H1 (cell line): ENCODE measurements around the gene OR12D1. TPM values are rescaled to one million over a fixed set of nuclear protein-coding genes. Genes with fewer than 3 reads are reported as not detected.

ENCODE experiments used
- CTCF ChIA-PET: fragments of 300-600 bp; sonication (Branson Sonifier 250); formaldehyde crosslinking; loops from one replicate; lab custom pipeline; 2021; ENCODE audit not compliant: partially characterized antibody; lab: Charles Lee
- POLR2A ChIA-PET: fragments of 300-600 bp; sonication (Branson Sonifier 250); formaldehyde crosslinking; loops from one replicate; lab custom pipeline; 2021; ENCODE audit warnings: inconsistent platforms; ENCODE audit not compliant: partially characterized antibody; lab: Charles Lee
- DNase-seq, 2 experiments: peaks; one replicate each; pipeline versions ENCODE4 v3.0.0 to v3.0.0-alpha.2; 2010 to 2022; ENCODE audit warnings: low spot score in 2 of 2, low read depth in 1 of 2, mixed read lengths in 1 of 2
- FAIRE-seq: peaks from 2 replicates; lab custom pipeline; 2011; peaks lifted over from hg19 to GRCh38; lab: Jason Lieb, UNC
- H2AFZ ChIP-seq: 2 replicates; pipeline ENCODE4 v1.8.1; 2012; ENCODE audit warnings: low read length, inconsistent platforms
- H2AK5ac ChIP-seq: 2 replicates; pipeline ENCODE4 v1.6.1; 2013; ENCODE audit warnings: low read depth, low read length
- H2BK120ac ChIP-seq: replicated peaks from 2 replicates; pipeline ENCODE3; 2013; ENCODE audit warnings: low read depth, low read length, inconsistent platforms
- H2BK12ac ChIP-seq: 2 replicates; pipeline ENCODE4 v1.6.1; 2013; ENCODE audit warnings: low read depth, low read length
- H2BK15ac ChIP-seq: 2 replicates; pipeline ENCODE4 v1.6.1; 2013; ENCODE audit warnings: low read length
- H2BK20ac ChIP-seq: 2 replicates; pipeline ENCODE4 v1.6.1; 2013; ENCODE audit warnings: low read length
- H2BK5ac ChIP-seq: 2 replicates; pipeline ENCODE4 v1.6.1; 2013; ENCODE audit warnings: low read depth, low read length
- H3K14ac ChIP-seq: 2 replicates; pipeline ENCODE4 v1.6.1; 2013; ENCODE audit warnings: inconsistent platforms; ENCODE audit not compliant: insufficient read length
- H3K18ac ChIP-seq: 2 replicates; pipeline ENCODE4 v1.6.1; 2013; ENCODE audit warnings: low read length; ENCODE audit errors: extremely low read depth
- H3K23ac ChIP-seq: 2 replicates; pipeline ENCODE4 v1.6.1; 2013; ENCODE audit warnings: inconsistent platforms; ENCODE audit not compliant: insufficient read length
- H3K23me2 ChIP-seq: 2 replicates; pipeline ENCODE4 v1.6.1; 2013; ENCODE audit warnings: low read depth, low read length
- H3K27ac ChIP-seq: 2 replicates; pipeline ENCODE4 v1.6.1; 2011; ENCODE audit warnings: low read depth, low read length, inconsistent platforms
- H3K27me3 ChIP-seq, 4 experiments: replicated peaks in 1 of 4; 1 replicate in 1 of 4; 2 replicates in 3 of 4; pipeline versions ENCODE4 v1.6.1 to v1.8.1; 2011 to 2013; ENCODE audit warnings: low read length in 3 of 4, mild to moderate bottlenecking in 3 of 4, inconsistent platforms in 2 of 4, mixed read lengths in 2 of 4, moderate library complexity in 1 of 4; ENCODE audit not compliant: control insufficient read depth in 3 of 4, insufficient read depth in 3 of 4; ENCODE audit errors: extremely low read depth in 1 of 4
- H3K36me3 ChIP-seq, 4 experiments: 2 replicates each; pipeline versions ENCODE4 v1.6.1 to v1.8.1; 2011 to 2013; ENCODE audit warnings: mild to moderate bottlenecking in 4 of 4, low read length in 3 of 4, moderate library complexity in 2 of 4, control low read depth in 1 of 4, inconsistent platforms in 1 of 4; ENCODE audit not compliant: insufficient read depth in 4 of 4, control insufficient read depth in 2 of 4
- H3K4ac ChIP-seq: replicated peaks from 2 replicates; pipeline ENCODE3; 2013; ENCODE audit warnings: low read length, low read depth, mixed read lengths, inconsistent platforms; ENCODE audit not compliant: insufficient read length
- H3K4me1 ChIP-seq, 4 experiments: replicated peaks in 1 of 4; 1 replicate in 1 of 4; 2 replicates in 3 of 4; pipeline versions ENCODE4 v1.6.1 to v1.8.1; 2011 to 2013; ENCODE audit warnings: low read length in 3 of 4, inconsistent platforms in 2 of 4, mixed read lengths in 1 of 4; ENCODE audit not compliant: insufficient read depth in 4 of 4, control insufficient read depth in 3 of 4
- H3K4me2 ChIP-seq, 2 experiments: 2 replicates each; pipeline versions ENCODE4 v1.6.1 to v1.8.1; 2011 to 2013; ENCODE audit warnings: low read depth in 2 of 2, low read length in 2 of 2, control low read depth in 1 of 2, inconsistent platforms in 1 of 2, mild to moderate bottlenecking in 1 of 2; ENCODE audit not compliant: insufficient read depth in 1 of 2
- H3K4me3 ChIP-seq, 4 experiments: fragments of 200-600, 300-600 bp in 1 of 4; sonication (generic), shearing (Covaris generic), sonication (Bioruptor Twin) in 1 of 4; 2 replicates each; pipeline versions ENCODE4 v1.5.1 to v1.8.1; 2011 to 2016; ENCODE audit warnings: low read length in 4 of 4, low read depth in 3 of 4, control low read depth in 2 of 4, inconsistent platforms in 2 of 4, mild to moderate bottlenecking in 2 of 4, mixed read lengths in 1 of 4, moderate library complexity in 1 of 4; ENCODE audit not compliant: insufficient read depth in 2 of 4; ENCODE audit errors: extremely low read depth in 1 of 4
- H3K56ac ChIP-seq: replicated peaks from 2 replicates; pipeline ENCODE3; 2013; ENCODE audit warnings: low read depth, mild to moderate bottlenecking, mixed read lengths, low read length, inconsistent platforms; ENCODE audit not compliant: insufficient read length
- H3K79me1 ChIP-seq: 2 replicates; pipeline ENCODE4 v1.6.1; 2013; ENCODE audit warnings: low read depth, low read length, control low read depth
- H3K79me2 ChIP-seq, 2 experiments: 2 replicates each; pipeline versions ENCODE4 v1.6.1 to v1.8.1; 2012 to 2013; ENCODE audit warnings: low read length in 2 of 2, mild to moderate bottlenecking in 2 of 2, inconsistent platforms in 1 of 2; ENCODE audit not compliant: insufficient read depth in 2 of 2, control insufficient read depth in 1 of 2
- H3K9ac ChIP-seq, 4 experiments: replicated peaks in 1 of 4; 1 replicate in 1 of 4; 2 replicates in 3 of 4; pipeline versions ENCODE4 v1.6.1 to v1.8.1; 2011 to 2013; ENCODE audit warnings: low read depth in 3 of 4, low read length in 3 of 4, control low read depth in 2 of 4, mild to moderate bottlenecking in 2 of 4, moderate library complexity in 2 of 4, inconsistent platforms in 1 of 4; ENCODE audit errors: extremely low read depth in 1 of 4
- H3K9me3 ChIP-seq, 2 experiments: 2 replicates each; pipeline versions ENCODE4 v1.6.1 to v1.8.1; 2012 to 2013; ENCODE audit warnings: mild to moderate bottlenecking in 2 of 2, moderate library complexity in 2 of 2, control low read depth in 1 of 2, inconsistent platforms in 1 of 2, low read depth in 1 of 2, low read length in 1 of 2, mixed read lengths in 1 of 2; ENCODE audit not compliant: insufficient read depth in 2 of 2
- H4K20me1 ChIP-seq, 2 experiments: replicated peaks in 1 of 2; 2 replicates each; pipeline versions ENCODE3 to v1.8.1; 2011 to 2013; ENCODE audit warnings: inconsistent platforms in 2 of 2, low read length in 2 of 2, mild to moderate bottlenecking in 1 of 2; ENCODE audit not compliant: insufficient read depth in 2 of 2, control insufficient read depth in 1 of 2
- H4K5ac ChIP-seq: 2 replicates; pipeline ENCODE4 v1.6.1; 2013; ENCODE audit warnings: low read length, low read depth, mixed read lengths, inconsistent platforms; ENCODE audit not compliant: insufficient read length
- H4K8ac ChIP-seq: 2 replicates; pipeline ENCODE4 v1.8.0; 2013; ENCODE audit warnings: mild to moderate bottlenecking, moderate library complexity, low read length, inconsistent platforms; ENCODE audit not compliant: insufficient read depth; ENCODE audit errors: extremely low read depth
- H4K91ac ChIP-seq: replicated peaks from 2 replicates; pipeline ENCODE3; 2013; ENCODE audit warnings: low read length, mixed read lengths, inconsistent platforms; ENCODE audit not compliant: insufficient read length
- BRCA1 ChIP-seq: IDR thresholded peaks from 2 replicates; pipeline ENCODE4 v1.6.1; 2012; ENCODE audit warnings: low read depth, low read length, improper control_type of control experiment
- EZH2 ChIP-seq: fragments of 200-600 bp; sonication (generic); IDR thresholded peaks from 2 replicates; pipeline ENCODE4 v1.7.1; 2012; ENCODE audit warnings: low read depth, mild to moderate bottlenecking, moderate library complexity, low read length, inconsistent platforms; ENCODE audit not compliant: severe bottlenecking
- POLR2AphosphoS5 ChIP-seq: IDR thresholded peaks from 2 replicates; pipeline ENCODE4 v1.6.1; 2011; ENCODE audit warnings: low read depth, low read length
- POU5F1 ChIP-seq: IDR thresholded peaks from 2 replicates; pipeline ENCODE4 v1.6.1; 2011; ENCODE audit warnings: low read depth, mild to moderate bottlenecking, low read length, moderate library complexity
- SP2 ChIP-seq: IDR thresholded peaks from 2 replicates; pipeline ENCODE4 v1.6.1; 2012; ENCODE audit warnings: mild to moderate bottlenecking, low read length, inconsistent platforms
- SUZ12 ChIP-seq: fragments of 200-600 bp; sonication (generic); IDR thresholded peaks from 2 replicates; pipeline ENCODE4 v1.6.1; 2012; ENCODE audit warnings: mild to moderate bottlenecking, inconsistent platforms, low read length, moderate library complexity, mixed read lengths
- TAF7 ChIP-seq: optimal IDR thresholded peaks from 2 replicates; pipeline ENCODE3; 2011; ENCODE audit warnings: low read depth, mild to moderate bottlenecking, inconsistent platforms, low read length, moderate library complexity, borderline replicate concordance
- WGBS, 2 experiments: shearing (Covaris generic) in 1 of 2; methylation state at CpG; one replicate each; pipeline versions ENCODE4 v1.1.6 to v1.1.7; 2013 to 2015; ENCODE audit warnings: low lambda C conversion rate in 2 of 2, mixed read lengths in 2 of 2, inconsistent platforms in 1 of 2, low coverage in 1 of 2, missing lambda C conversion rate in 1 of 2; ENCODE audit not compliant: insufficient replicate concordance in 2 of 2, insufficient coverage in 1 of 2, insufficient read length in 1 of 2; ENCODE audit errors: extremely low coverage in 1 of 2, missing lambda C conversion rate in 1 of 2; 5-methylcytosine and 5-hydroxymethylcytosine counted together
- polyA plus RNA-seq, 7 experiments: library from polyadenylated mRNA; depleted of rRNA in 3 of 7; stranded (reverse) in 5 of 7; unstranded in 2 of 7; fragments of >200 nt in 5 of 7; fragments of 200-250 nt in 2 of 7; gene quantifications; 1 replicate in 5 of 7; 2 replicates in 1 of 7; 4 replicates in 1 of 7; pipeline versions ENCODE4 v1.2.1 to v1.2.3, GENCODE V29; 2011 to 2013; ENCODE audit warnings: missing spikeins in 2 of 7, mixed read lengths in 2 of 7
- total RNA-seq: library from RNA; stranded (reverse); fragmentation: NEBNext Ultra II Directional; extraction: Animal tissue kit (Norgen Biotek cat#: 25700); gene quantifications from 2 replicates; pipeline ENCODE4 v1.2.1, GENCODE V29; 2021
- TF ChIP-seq, protein P1 (sequence below): IDR thresholded peaks from 2 replicates; pipeline ENCODE4 v1.6.1; 2012; ENCODE audit warnings: low read length, inconsistent platforms
- TF ChIP-seq, protein P2 (sequence below), 3 experiments: IDR thresholded peaks; 1 replicate in 2 of 3; 2 replicates in 1 of 3; pipeline versions ENCODE4 v1.5.1 to v1.6.1; 2011; ENCODE audit warnings: low read length in 3 of 3, mild to moderate bottlenecking in 3 of 3, inconsistent platforms in 2 of 3, low read depth in 1 of 3, moderate library complexity in 1 of 3; ENCODE audit not compliant: insufficient read depth in 1 of 3; ENCODE audit errors: control extremely low read depth in 1 of 3

OR12D1 gene
- total and polyA plus RNA-seq, 2 of the 8 experiments (the other 6 are each of a cell fraction or from before 2014, with no cell fraction given), result not detected

DNA sequence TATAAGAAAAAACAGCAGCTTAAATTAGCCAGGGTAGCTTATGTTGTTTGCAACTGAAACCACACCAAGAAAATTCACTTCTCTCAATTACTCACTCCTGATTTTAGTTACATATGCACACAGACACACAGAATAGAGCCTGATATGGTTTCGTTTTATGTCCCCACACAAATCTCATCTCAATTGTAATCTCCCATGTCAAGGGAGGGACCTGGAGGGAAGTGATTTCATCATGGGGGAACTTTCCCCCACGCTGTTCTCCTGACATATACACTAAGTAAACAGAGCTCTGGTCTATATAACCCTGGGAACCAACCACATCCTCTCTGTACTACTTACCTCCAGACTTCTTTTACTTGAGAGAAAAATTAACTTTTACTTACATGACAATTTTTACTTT lies 9.8 kb downstream of the OR12D1 start:
- FAIRE-seq (no peak), DNase-seq (no peak)
- Histone ChIP-seq H4K8ac (no peak overlapping the region), H3K4me2 (no peak overlapping the region), H3K23ac (no peak overlapping the region), H3K56ac (no peak overlapping the region), H3K79me2 (no peaks in the 10 kb centered on the region), H2BK5ac (no peak overlapping the region), H3K79me1 (no peaks in the 10 kb centered on the region), H3K27ac (no peak overlapping the region), H4K20me1 (no peaks in the 10 kb centered on the region), H4K91ac (no peak overlapping the region), H4K5ac (no peak overlapping the region), H3K9me3 (0 out of 4 replicates have a peak, but pooled peaks cover 0 to 3% of the 10 kb centered on the region in 2 experiments), H3K18ac (no peak overlapping the region), H2BK120ac (no peak overlapping the region), H2AK5ac (no peak overlapping the region), H3K23me2 (no peaks in the 10 kb centered on the region), H2BK20ac (no peak overlapping the region), H3K4me1 (no peaks in the 10 kb centered on the region), H3K9ac (no peak overlapping the region), H2BK12ac (no peak overlapping the region), H3K27me3 (no peaks in the 10 kb centered on the region), H3K36me3 (no peaks in the 10 kb centered on the region), H3K14ac (no peak overlapping the region), H3K4me3 (no peak overlapping the region), H2AFZ (no peak overlapping the region), H3K4ac (no peak overlapping the region), H2BK15ac (no peak overlapping the region)
- POLR2A ChIA-PET, result interaction anchor here (1.2 to 1.6 kb wide), 2 partner anchors 19 to 23 kb away, joined by 3 read pairs; no protein-coding TSS in a partner anchor
- CTCF ChIA-PET, result interaction anchor here (1.5 to 2.5 kb wide), 2 partner anchors 43 to 164 kb away, joined by 3 to 13 read pairs; no protein-coding TSS in a partner anchor
- 84% methylated on average over 2 of the region's 2 CpGs; no CpG with 5 or more reads in 1 of the 2 experiments for WGBS, 2 experiments
- TF ChIP-seq BRCA1 (no peak), POLR2AphosphoS5 (no peak), SP2 (no peak), SUZ12 (no peak), EZH2 (no peak), POU5F1 (no peak), TAF7 (no peak)
- TF ChIP-seq, protein P1, sequence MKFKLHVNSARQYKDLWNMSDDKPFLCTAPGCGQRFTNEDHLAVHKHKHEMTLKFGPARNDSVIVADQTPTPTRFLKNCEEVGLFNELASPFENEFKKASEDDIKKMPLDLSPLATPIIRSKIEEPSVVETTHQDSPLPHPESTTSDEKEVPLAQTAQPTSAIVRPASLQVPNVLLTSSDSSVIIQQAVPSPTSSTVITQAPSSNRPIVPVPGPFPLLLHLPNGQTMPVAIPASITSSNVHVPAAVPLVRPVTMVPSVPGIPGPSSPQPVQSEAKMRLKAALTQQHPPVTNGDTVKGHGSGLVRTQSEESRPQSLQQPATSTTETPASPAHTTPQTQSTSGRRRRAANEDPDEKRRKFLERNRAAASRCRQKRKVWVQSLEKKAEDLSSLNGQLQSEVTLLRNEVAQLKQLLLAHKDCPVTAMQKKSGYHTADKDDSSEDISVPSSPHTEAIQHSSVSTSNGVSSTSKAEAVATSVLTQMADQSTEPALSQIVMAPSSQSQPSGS, result no peak
- TF ChIP-seq, protein P2, sequence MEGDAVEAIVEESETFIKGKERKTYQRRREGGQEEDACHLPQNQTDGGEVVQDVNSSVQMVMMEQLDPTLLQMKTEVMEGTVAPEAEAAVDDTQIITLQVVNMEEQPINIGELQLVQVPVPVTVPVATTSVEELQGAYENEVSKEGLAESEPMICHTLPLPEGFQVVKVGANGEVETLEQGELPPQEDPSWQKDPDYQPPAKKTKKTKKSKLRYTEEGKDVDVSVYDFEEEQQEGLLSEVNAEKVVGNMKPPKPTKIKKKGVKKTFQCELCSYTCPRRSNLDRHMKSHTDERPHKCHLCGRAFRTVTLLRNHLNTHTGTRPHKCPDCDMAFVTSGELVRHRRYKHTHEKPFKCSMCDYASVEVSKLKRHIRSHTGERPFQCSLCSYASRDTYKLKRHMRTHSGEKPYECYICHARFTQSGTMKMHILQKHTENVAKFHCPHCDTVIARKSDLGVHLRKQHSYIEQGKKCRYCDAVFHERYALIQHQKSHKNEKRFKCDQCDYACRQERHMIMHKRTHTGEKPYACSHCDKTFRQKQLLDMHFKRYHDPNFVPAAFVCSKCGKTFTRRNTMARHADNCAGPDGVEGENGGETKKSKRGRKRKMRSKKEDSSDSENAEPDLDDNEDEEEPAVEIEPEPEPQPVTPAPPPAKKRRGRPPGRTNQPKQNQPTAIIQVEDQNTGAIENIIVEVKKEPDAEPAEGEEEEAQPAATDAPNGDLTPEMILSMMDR (IDR thresholded peaks at IDR 0.05; ENCODE audit: control extremely low read depth in 1 of 3, insufficient read depth in 1 of 3, low read depth in 1 of 3, low read length in 3 of 3), result no peak
